DND-41 (cell line): Measurements from ENCODE around the gene JARID2.

Source experiments
- ATAC-seq: fragments of 200-7000 bp; cut with Tn5 transposase; 3 replicates; pipeline ENCODE4 v1.9.1; 2021; ENCODE audit warnings: low read depth; ENCODE audit not compliant: insufficient read depth
- DNase-seq: peaks from one replicate; pipeline ENCODE4 v3.0.0-alpha.2; 2020
- H2AFZ ChIP-seq: 2 replicates; pipeline ENCODE4 v1.6.0; 2012; ENCODE audit warnings: low read depth, low read length
- H3K27ac ChIP-seq: 2 replicates; pipeline ENCODE4 v1.5.1; 2012; ENCODE audit warnings: low read length, inconsistent platforms
- H3K27me3 ChIP-seq: fragments of 200-600 bp; sonication (generic); 2 replicates; pipeline ENCODE4 v1.6.0; 2012; ENCODE audit warnings: low read length, mild to moderate bottlenecking, inconsistent platforms; ENCODE audit not compliant: insufficient read depth, poor library complexity
- H3K36me3 ChIP-seq: 2 replicates; pipeline ENCODE4 v1.5.1; 2012; ENCODE audit warnings: low read length, inconsistent platforms; ENCODE audit not compliant: insufficient read depth
- H3K4me1 ChIP-seq: 2 replicates; pipeline ENCODE4 v1.5.1; 2012; ENCODE audit warnings: mild to moderate bottlenecking, low read length; ENCODE audit not compliant: insufficient read depth
- H3K4me2 ChIP-seq: 2 replicates; pipeline ENCODE4 v1.6.0; 2012; ENCODE audit warnings: mild to moderate bottlenecking, moderate library complexity, low read length, inconsistent platforms; ENCODE audit not compliant: insufficient read depth
- H3K4me3 ChIP-seq, 2 experiments: fragments of 200-600 bp in 1 of 2; shearing (Covaris generic) in 1 of 2; 2 replicates each; pipeline ENCODE4 v1.5.1; 2012 to 2016; ENCODE audit warnings: inconsistent platforms in 2 of 2, low read length in 2 of 2, mild to moderate bottlenecking in 2 of 2, low read depth in 1 of 2, moderate library complexity in 1 of 2
- H3K79me2 ChIP-seq: 2 replicates; pipeline ENCODE4 v1.6.0; 2012; ENCODE audit warnings: low read length, inconsistent platforms; ENCODE audit not compliant: insufficient read depth
- H3K9ac ChIP-seq: 2 replicates; pipeline ENCODE4 v1.6.0; 2012; ENCODE audit warnings: low read depth, mild to moderate bottlenecking, inconsistent platforms, low read length, moderate library complexity
- H3K9me3 ChIP-seq: 2 replicates; pipeline ENCODE4 v1.5.1; 2012; ENCODE audit warnings: low read length, moderate library complexity, mild to moderate bottlenecking, inconsistent platforms; ENCODE audit not compliant: insufficient read depth, severe bottlenecking
- H4K20me1 ChIP-seq: 2 replicates; pipeline ENCODE4 v1.6.0; 2012; ENCODE audit warnings: low read length; ENCODE audit not compliant: insufficient read depth
- CTCF ChIP-seq: IDR thresholded peaks from 2 replicates; pipeline ENCODE4 v1.5.1; 2012; ENCODE audit warnings: borderline replicate concordance, low read length, moderate library complexity, mild to moderate bottlenecking; ENCODE audit not compliant: poor library complexity, severe bottlenecking; ENCODE audit errors: extremely low read depth
- EZH2 ChIP-seq: IDR thresholded peaks from 3 replicates; pipeline ENCODE4 v1.6.1; 2012; ENCODE audit warnings: borderline replicate concordance, low read depth, mild to moderate bottlenecking, moderate library complexity, low read length, inconsistent platforms; ENCODE audit not compliant: severe bottlenecking

Gene JARID2

GRCh38 chr6:15557174-15557573, 311.3 kb downstream of the JARID2 start:
- H3K4me2 ChIP-seq = no peak overlapping the region
- no peaks in the 10 kb centered on the region for H3K27me3 ChIP-seq
- no peaks in the 10 kb centered on the region for H3K36me3 ChIP-seq
- H2AFZ ChIP-seq = no peak overlapping the region
- no peak overlapping the region for H3K27ac ChIP-seq
- DNase-seq = no peak
- no peak overlapping the region for H3K4me3 ChIP-seq
- H3K79me2 ChIP-seq = peaks cover 8% of the 10 kb centered on the region; the same call in 1 of the 2 replicates
- H4K20me1 ChIP-seq = no peaks in the 10 kb centered on the region; the same call in 1 of the 2 replicates
- no peaks in the 10 kb centered on the region for H3K4me1 ChIP-seq
- TF ChIP-seq CTCF (no peak), EZH2 (no peak)
- H3K9ac ChIP-seq = no peak overlapping the region
- ATAC-seq = no peak
- H3K9me3 ChIP-seq = no peaks in the 10 kb centered on the region

DNA sequence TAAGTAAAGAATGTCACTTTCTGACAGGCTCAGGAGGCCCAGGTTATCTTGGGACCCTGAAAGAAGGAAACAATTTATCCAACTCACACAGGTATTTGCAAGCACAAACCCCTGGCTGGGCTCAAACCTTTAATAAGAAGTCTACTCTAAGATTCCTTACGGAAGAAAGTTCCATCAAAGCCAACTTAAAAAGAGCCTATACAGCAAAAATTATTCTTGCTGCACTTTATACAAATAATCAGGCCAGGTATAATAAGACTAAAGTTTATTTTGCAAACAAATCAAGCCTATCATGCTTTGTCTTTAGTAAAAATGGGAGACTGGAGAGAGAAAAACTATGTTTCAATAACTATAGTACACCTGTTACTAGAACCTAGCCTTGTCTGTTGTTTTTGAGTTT, 314.8 kb downstream of the JARID2 start:
- no peaks in the 10 kb centered on the region for H3K4me1 ChIP-seq
- no peak for TF ChIP-seq CTCF
- TF ChIP-seq EZH2 = no peak
- no peak for DNase-seq
- no peaks in the 10 kb centered on the region for H3K27me3 ChIP-seq
- no peak overlapping the region for H2AFZ ChIP-seq
- H3K4me3 ChIP-seq = no peak overlapping the region
- no peak overlapping the region for H3K9ac ChIP-seq
- no peaks in the 10 kb centered on the region for H3K9me3 ChIP-seq
- no peak overlapping the region for H3K4me2 ChIP-seq
- no peak overlapping the region for H3K27ac ChIP-seq
- H3K36me3 ChIP-seq = no peaks in the 10 kb centered on the region
- no peak for ATAC-seq
- peaks cover 12% of the 10 kb centered on the region; the same call in 1 of the 2 replicates for H3K79me2 ChIP-seq
- peaks cover 9% of the 10 kb centered on the region; the same call in 1 of the 2 replicates for H4K20me1 ChIP-seq

- no peaks in the 10 kb centered on the region for H3K4me1 ChIP-seq
- no peak overlapping the region for H2AFZ ChIP-seq
Observed at GRCh38 chr6:15561447-15562199, 315.8 kb downstream of the JARID2 start.

More at GRCh38 chr6:15561447-15562199, 315.8 kb downstream of the JARID2 start:
- TF ChIP-seq EZH2 (no peak), CTCF (no peak)
- DNase-seq = no peak
- Histone ChIP-seq H3K36me3 (no peaks in the 10 kb centered on the region), H3K9ac (no peak overlapping the region), H3K27ac (no peak overlapping the region), H3K4me2 (no peak overlapping the region), H3K9me3 (no peaks in the 10 kb centered on the region), H4K20me1 (peaks cover 9% of the 10 kb centered on the region; the same call in 1 of the 2 replicates), H3K4me3 (no peak overlapping the region), H3K79me2 (peaks cover 18% of the 10 kb centered on the region; the same call in 1 of the 2 replicates), H3K27me3 (no peaks in the 10 kb centered on the region)
- no peak for ATAC-seq
